ENCODE results near the gene ANKLE1.

ANKLE1 gene

DNA sequence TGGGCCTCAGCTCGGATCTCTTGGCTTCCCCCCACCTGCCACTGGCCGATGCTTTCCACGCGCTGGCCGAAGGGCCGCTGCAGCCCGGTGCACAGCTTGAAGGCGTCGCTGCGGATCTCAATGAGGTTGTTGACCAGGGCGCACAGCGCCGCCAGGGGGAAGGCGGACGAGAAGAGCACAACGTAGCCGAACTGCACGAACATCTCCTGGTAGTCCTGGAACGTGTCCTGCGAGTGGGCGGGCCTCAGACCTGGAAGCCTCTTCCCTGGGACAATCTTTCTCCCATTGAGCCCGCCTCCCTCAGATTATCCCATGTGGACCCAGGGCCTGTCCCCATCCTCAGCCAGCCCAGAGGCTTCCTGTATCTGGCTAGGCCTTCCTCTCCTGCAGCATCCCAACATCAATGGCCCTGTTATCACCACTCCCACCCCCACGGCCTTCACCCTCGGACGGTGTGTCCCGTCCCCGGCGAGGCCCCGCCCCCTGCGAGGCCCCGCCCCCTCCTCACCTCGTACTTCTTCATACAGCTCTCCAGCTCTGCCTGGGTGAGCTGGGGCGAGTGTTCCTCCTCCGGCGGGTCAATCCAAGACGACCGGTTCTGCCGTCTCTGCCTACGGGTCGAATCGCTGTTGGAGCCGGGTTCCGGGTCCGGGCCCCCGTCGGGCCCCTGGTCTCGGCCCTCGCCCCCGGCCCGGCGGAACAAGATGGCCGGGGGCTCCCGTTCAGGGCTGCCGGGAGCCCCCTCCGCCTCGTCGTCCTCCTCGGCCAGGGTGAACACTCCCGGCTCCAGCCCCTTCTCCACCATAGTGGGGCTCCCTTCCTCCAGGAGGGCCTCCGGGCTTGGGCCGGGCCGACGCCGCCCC is 46.2 kb downstream of the ANKLE1 start:
- DNase-seq = peak in 2 of 14 donors; percentile 15 to 31

DNA sequence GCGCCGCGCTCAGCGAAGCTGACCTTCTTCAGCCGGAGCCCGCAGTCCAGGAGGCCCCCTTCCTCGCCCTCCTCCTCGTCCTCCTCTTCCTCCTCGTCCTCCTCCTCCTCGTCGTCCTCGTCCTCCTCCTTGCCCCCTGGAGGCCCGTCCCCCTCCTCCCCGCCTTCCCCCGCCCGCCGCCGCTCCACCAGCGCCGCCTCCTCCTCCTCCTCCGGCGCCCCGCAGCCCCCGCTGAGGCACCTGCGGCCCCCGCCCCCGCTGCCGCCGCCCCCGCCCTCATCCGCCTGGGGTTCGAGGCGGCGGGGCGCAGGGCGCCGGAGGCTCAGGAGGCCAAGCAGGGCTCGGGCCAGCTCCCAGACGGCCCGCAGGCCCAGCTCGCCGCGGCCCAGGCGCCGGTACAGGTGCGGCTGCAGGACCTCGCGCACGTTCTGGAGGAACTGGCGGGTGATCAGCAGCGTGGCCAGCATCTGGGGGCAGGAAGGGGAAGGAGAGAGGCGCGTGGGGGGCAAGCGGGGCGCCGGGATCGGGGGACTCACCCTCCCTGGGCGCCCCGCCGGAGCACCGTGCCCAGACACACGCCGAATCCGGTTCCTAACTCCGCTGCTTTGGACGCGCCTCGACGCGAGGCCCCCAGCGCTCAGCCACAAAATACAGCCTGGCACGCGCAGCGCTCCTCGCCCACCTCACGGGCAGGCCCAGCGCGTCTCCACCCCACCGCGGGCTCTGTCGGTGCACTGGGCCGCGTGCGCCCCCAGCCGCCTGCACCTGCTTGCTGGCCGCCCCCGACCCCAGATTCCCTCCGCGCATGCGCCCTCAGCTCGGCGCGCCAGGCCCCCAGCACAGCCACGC is 47.0 kb downstream of the ANKLE1 start:
- DNase-seq = no peak

DNA sequence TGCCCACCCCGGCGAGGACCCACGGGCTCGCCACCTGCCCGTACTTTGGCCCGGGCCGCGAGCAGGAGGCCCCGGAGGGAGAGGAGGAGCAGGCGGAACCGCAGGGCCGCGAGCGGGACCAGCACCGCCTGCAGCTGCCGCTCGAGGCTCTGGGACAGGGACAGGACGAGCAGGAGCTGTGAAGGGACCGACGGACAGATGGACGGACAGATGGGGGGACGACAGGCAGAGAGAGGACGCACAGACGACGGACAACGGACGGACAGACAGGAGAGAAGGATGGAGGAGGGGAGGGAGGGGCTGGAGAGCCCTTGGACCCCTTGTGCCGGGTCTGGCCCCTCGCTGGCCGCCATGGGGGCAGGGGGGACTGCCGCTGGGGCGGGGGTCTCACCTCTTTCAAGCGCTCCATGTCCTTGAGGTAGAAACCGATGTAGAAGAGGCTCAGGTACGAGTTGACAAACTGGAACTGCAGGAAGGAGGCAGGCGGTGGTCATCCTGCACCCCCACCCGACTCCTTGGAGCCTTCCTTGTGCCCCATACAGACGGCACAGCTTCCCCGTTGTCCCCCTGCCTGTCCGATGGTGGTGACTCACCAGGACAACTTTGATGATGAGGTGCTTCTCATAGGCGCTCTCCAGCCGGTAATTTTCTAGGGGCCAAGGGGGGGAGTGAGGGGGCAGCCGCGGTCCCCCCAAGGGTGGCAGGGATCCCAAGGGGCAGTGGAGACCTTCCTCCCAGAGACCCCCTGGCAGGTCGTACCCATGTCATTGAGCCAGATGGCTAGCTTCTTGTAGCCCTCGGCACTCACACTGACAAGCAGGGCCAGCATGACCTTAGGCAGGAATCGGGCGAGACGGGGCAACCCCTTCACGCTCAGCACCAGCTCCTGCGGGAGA is 47.9 kb downstream of the ANKLE1 start:
- peak in 1 of 14 donors; percentile 19 for DNase-seq

DNA sequence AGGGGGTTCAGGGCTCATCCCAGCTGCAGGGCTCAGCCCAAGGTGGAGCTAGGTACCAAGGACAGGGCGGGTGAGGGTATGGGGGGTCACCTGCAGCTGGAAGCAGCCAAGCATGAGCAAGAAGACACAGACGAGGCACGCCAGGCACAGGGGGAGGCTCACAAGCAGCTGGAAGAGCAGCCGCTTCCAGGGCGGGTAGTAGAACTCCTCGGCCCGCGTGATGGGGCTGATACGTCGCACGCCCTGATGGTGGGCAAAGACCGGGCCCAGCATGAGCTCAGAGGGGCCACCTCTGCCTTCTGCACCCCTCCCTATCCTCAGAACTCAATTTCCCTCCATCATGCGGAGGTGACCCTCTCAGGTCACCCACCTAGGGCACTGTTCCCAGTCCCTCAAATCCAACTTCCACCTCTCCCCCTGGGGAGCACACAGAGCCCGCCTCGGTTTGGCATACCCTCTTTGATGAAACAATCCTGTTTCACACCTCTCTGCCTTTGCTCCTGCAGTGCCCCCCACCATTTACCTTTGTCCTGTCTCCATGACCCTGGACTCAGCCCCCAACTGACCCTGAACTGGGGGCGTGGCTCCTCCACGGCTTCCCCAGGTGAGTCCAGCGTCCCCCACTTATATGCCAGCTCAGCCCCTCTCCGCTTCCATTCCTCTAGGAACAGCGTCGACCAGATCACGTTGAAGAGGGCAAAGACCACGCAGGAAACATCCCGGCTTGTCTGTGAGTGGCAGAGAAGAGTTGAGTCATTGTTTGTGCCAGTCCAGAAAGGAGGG is 48.8 kb downstream of the ANKLE1 start:
- DNase-seq = no peak

DNA sequence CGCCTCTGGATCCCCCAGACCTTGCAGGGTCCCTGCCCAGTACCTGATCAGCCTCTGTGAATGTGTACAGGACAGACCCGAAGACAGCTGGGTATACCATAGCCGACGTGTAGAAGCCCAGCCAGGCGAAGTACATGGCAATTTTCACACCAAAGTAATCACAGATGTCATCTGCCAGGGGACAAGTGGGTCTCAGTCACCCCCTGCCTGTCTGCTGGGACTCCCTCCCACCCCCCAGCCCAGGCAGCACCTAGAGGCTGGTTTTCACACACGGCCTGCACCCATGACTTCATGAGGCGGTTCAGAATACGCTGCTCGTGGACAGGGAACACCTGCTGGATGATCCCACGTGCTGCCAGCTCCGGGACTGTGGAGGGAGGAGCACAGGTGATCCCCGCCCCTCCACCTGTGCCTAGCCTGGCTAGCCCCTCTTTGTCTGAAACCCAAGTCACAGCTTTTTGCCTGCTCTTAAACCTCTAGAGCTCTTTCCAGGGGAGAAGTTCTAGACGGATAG is 49.4 kb downstream of the ANKLE1 start:
- DNase-seq = no peak

DNA sequence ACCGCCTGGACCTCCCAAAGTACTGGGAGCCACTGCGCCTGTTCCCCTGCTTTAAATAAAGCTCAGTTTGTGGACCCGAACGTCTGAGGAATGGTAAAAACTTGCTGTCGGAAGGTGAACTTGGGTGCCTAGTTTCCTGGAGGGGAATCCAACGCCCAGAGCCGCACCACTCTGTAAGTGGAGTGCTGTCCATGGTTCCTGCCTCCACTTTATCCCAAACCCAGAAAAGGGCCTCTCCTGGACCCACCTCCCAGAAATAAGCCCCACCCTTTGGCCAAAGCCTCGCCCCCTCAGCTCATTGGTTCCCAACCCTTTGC is 50.6 kb downstream of the ANKLE1 start:
- DNase-seq = no peak

DNA sequence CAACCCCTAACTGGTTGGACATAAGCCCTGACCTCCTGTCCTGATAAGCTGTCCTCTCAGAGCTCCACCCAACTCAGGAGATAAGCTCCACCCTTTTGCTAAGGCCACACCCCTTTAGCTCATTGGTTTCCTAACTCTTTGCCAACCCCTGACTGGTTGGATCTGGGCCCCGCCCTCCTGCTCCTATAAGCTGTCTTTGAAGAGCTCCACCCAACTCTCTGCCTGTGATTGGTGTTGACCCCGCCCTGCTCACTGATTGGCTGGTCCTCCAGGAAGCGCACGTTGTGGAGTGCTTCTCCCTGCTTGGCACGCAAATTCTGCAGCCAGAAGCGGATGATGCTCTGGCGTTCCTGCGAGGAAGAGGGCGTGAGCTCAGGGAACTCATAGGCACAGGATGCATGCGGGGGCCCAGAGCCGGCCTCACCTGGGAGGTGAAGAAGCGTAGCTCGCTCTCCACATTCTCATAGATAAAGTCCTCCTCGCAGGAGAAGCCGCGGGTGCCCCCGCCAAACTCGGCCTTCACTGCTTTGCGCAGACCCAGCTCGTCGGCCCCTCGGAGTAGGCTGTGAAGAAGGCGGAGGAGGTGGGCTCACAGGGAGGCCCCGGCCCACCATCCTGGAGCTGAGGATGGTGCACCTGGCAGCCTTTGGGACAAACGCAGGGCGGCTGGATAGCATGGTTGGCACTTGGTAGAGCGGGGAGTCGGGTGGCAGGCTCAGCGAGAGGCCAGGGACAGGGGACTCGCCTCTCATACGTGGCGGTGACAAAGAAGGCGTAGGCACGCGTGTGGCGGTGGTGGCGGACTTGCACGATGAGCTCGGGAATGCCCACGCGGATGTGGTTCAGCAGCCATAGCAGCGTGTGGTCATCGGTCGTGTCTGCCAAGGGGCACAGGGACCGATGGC is 51.2 kb downstream of the ANKLE1 start:
- peak in 1 of 14 donors; percentile 48 for DNase-seq

DNA sequence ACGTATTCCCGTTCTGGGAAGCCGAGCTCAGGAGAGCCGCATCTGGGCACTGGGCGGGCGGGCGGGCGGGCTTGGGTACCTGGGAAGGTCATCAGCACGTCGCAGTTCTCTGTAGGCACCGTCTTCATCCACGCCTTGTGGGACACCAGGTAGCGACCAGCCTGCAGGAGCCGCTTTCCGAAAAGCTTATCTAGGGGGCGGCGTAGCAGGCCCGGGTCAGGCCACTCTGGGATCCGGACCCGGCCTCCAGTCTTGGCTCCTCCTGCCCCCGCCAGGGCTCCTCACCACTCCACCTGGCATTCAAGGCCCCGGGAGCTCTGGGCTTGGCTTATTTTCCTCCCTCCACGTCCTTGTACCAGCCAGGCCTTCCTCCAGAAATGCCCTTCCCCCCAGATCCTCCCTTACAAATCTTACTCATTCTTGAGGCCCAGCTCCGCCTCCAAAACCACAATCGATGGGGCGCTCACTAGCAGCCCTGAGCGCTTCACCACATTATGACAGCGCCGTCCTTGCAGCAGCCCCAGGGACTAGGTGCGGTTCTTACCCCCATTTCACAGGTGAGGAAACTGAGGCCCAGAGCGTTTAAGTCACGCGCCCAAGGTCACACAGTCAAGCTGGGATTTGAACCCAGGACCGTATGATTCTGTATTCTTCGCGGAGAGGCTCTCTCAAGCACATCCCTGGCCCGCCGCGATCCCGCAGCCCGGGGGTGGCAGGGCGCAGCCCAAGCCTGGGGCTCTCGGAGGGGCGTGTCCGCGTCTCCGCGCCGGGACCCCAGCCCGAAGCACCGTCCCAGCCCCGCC is 52.1 kb downstream of the ANKLE1 start:
- peak in 2 of 14 donors; percentile 22 to 36 for DNase-seq

DNA sequence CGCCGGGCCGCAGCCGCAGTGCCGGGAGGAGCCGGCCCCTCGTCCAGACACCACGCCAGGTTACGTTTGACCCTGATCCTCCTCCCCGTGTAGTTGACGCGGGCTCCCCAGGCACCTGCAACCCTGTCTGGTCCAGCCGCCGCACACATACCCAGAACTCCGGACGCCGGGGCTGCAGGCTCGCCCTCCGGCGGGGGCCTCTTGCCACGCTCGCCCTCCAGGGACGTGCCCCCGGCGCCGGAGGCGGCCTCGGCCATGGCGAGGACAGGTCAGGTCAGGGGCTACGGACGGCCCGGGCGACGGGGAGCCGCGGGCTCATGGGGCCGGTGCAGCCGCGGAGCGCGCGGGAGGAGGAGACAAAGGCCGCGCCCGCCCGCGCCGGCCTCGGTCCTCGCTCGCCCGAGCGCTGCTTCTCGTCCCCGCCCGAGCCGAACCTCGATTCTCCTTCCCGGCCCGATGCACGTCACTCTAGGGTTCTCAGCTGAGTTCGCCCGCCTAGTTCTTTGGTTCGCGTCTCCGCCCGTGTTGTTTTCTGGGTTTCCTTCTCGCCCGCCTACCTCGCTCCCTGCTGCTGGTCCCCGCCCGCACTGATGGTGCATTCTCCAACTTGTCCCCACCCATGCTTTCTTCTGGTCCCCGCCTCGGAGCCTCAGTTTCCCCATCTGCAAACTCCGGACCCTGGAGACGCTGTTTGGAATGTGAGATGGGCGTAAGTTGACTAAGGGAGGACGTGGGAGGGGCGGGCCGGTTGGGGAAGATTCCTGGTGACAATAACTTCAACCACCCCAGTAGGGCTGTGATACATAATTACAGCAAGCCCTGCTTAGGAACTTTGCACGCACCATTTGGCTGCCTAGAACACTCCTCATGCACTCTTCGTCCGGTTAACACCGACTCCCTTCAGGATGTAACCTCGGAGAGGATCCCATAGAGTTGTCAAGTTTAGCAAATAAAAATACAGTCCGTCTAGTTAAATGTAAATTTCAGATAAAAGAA is 53.0 kb downstream of the ANKLE1 start, which contains the start of gene ANO8:
Gene ANO8 (minus strand): TSS at position 442 of the 996 bp plus-strand sequence. CDS start 185 bp downstream, at position 257.
- DNase-seq = peak; percentile 52 to 98 (median 88)

DNA sequence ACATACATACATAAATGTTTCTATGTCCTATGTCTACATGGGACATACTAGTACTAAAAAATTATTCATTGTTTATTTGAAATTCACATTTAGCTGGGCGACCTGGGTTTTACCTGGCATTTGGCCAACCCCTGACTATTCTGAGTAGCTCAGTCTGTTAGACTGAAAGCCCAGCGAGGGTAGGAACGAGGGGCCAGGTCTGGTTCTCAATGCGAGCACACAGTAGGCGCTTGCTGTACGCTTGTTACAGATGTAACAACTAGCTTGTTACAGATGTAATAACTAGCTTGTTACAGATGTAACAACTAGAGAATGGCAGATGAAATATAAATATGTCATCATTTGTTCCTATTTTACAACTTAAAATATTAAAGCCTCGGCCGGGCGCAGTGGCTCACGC is 53.9 kb downstream of the ANKLE1 start:
- DNase-seq = no peak
